ENCODE data around the gene CACNB1.

The CACNB1 gene

GRCh38 chr17:39151943-39152818 is 45.3 kb downstream of the CACNB1 start:
- no peak for TF ChIP-seq CTCF (IDR thresholded peaks at IDR 0.05; ENCODE audit: control insufficient read depth, extremely low read depth, insufficient read depth)
- DNase-seq (ENCODE audit: low read depth): no peak
- peak overlapping the region; percentile 80 for H3K4me3 ChIP-seq (ENCODE audit: low read depth, low read length)

GRCh38 chr17:39151150-39151942 is 46.1 kb downstream of the CACNB1 start, which contains the start of gene PLXDC1:
TSS of gene PLXDC1 (minus strand) at chr17:39151637. CDS start at chr17:39151437, 200 bp downstream.
- no peak for DNase-seq (ENCODE audit: low read depth)
- TF ChIP-seq CTCF (IDR thresholded peaks at IDR 0.05; ENCODE audit: control insufficient read depth, extremely low read depth, insufficient read depth): no peak
- H3K4me3 ChIP-seq (ENCODE audit: low read depth, low read length): peak within 1 kb of the TSS; percentile 80

GRCh38 chr17:39150795-39151149 is 46.7 kb downstream of the CACNB1 start:
- TF ChIP-seq CTCF (IDR thresholded peaks at IDR 0.05; ENCODE audit: control insufficient read depth, extremely low read depth, insufficient read depth): no peak
- no peak for DNase-seq (ENCODE audit: low read depth)
- H3K4me3 ChIP-seq (ENCODE audit: low read depth, low read length): no peak overlapping the region

- DNase-seq (ENCODE audit: low read depth): no peak
- no peak overlapping the region for H3K4me3 ChIP-seq (ENCODE audit: low read depth, low read length)
- TF ChIP-seq CTCF (IDR thresholded peaks at IDR 0.05; ENCODE audit: control insufficient read depth, extremely low read depth, insufficient read depth): no peak
Measured at GRCh38 chr17:39150104-39150634, 47.3 kb downstream of the CACNB1 start.

GRCh38 chr17:39147221-39148185 is 50.0 kb downstream of the CACNB1 start:
- no peak for TF ChIP-seq CTCF (IDR thresholded peaks at IDR 0.05; ENCODE audit: control insufficient read depth, extremely low read depth, insufficient read depth)
- H3K4me3 ChIP-seq (ENCODE audit: low read depth, low read length): no peak overlapping the region
- no peak for DNase-seq (ENCODE audit: low read depth)

- DNase-seq (ENCODE audit: low read depth): no peak
- no peak for TF ChIP-seq CTCF (IDR thresholded peaks at IDR 0.05; ENCODE audit: control insufficient read depth, extremely low read depth, insufficient read depth)
- no peak overlapping the region for H3K4me3 ChIP-seq (ENCODE audit: low read depth, low read length)
Measured at GRCh38 chr17:39146273-39146672, 51.2 kb downstream of the CACNB1 start.
